ENCODE measurements around the gene CAPN15. TPM values are rescaled to one million over a fixed set of nuclear protein-coding genes. Genes with fewer than 3 reads are reported as not detected.

CAPN15 gene
- total RNA-seq, 1 donor from 2014 or later: 60.3 TPM

DNA sequence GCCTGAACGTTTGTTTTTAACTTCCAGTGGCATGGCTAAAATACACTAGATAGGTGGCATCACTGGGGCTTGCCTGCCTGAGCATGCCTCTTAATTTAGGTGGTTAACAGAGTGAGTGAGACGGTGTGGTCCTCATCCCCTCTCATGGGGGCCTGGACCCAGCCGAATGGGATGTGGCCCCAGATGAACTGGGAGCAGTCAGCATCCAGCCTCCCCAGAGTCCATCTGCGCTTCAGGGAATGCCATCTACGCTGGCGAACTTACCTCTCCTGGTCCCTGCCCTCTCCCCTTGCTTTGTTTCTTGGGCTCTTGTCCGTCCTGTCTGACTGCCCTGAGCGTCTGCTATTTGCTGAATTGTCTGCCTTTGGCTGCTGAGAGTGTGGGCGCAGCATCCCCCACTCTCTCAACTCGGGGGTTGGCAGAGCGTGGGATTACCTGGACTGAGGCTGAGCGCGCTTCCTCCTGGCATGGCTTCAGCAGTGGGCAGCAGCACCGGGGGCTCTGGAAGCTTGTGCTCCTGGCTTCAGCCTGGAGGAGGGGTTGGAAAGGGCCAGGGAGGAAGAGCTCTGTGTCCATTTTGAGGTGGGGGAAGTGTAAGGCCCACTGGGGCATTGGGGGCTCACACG, 64.5 kb downstream of the CAPN15 start:
- H3K36me3 Mint-ChIP-seq (ENCODE audit: low read depth): peaks cover 11% of the 10 kb centered on the region
- H3K27ac Mint-ChIP-seq (ENCODE audit: unreplicated experiment): peak overlapping the region; percentile 8

DNA sequence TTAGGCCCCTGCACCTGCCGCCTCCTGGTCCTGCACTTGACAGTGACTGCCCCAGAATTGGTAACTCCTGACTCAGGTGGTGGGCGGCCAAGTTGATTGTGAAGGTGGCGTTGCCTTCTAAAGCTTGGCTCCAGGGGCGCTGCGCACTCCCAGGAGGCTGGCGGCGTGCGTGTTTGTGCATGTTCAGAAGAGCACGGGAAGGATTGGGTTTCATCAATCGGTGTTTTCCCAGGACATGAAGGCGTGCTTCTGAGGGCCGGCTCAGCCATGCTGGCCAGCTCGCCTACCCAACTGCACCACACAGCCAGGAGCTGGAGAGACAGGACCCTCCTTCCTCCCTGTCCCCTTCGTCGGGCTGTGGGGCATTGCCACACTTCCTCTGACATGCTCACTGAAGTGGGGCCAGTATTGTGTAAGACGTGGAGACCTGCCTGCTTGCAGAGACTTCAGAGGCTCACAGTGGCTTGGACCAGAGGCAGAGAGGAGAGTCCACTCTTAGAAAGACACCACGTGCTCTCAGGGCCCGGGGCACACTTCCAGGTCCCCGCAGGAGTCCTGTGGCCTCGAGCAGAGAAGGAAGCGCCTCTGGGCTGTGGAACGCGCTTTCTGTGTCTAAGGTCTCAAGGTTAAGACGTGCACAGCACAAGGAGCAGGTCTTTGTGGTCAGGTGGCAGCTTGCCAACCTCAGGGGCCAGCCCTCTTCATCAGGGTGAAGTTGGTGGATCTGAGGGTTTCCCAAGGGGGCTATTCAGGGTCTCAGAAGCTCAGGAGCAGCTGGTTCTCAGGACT, 65.2 kb downstream of the CAPN15 start:
- H3K4me1 Mint-ChIP-seq: peaks cover 23% of the 10 kb centered on the region
- no peak for DNase-seq (ENCODE audit: low read depth, low spot score)
- H3K4me3 Mint-ChIP-seq: peak overlapping the region; percentile 94
- peak overlapping the region; percentile 12 for H3K27ac Mint-ChIP-seq (ENCODE audit: unreplicated experiment)
- peaks cover 18% of the 10 kb centered on the region for H3K27me3 Mint-ChIP-seq (ENCODE audit: low read depth)
- peaks cover 13% of the 10 kb centered on the region for H3K36me3 Mint-ChIP-seq (ENCODE audit: low read depth)
- TF ChIP-seq, protein P1, sequence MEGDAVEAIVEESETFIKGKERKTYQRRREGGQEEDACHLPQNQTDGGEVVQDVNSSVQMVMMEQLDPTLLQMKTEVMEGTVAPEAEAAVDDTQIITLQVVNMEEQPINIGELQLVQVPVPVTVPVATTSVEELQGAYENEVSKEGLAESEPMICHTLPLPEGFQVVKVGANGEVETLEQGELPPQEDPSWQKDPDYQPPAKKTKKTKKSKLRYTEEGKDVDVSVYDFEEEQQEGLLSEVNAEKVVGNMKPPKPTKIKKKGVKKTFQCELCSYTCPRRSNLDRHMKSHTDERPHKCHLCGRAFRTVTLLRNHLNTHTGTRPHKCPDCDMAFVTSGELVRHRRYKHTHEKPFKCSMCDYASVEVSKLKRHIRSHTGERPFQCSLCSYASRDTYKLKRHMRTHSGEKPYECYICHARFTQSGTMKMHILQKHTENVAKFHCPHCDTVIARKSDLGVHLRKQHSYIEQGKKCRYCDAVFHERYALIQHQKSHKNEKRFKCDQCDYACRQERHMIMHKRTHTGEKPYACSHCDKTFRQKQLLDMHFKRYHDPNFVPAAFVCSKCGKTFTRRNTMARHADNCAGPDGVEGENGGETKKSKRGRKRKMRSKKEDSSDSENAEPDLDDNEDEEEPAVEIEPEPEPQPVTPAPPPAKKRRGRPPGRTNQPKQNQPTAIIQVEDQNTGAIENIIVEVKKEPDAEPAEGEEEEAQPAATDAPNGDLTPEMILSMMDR (conservative IDR thresholded peaks at IDR 0.05): no peak
- no peaks in the 10 kb centered on the region for H3K9me3 Mint-ChIP-seq

More for the DNA sequence above, 64.5 kb downstream of the CAPN15 start:
- TF ChIP-seq, protein P1 (conservative IDR thresholded peaks at IDR 0.05): no peak
- DNase-seq (ENCODE audit: low read depth, low spot score): no peak
- H3K4me3 Mint-ChIP-seq: peak overlapping the region; percentile 94
- H3K27me3 Mint-ChIP-seq (ENCODE audit: low read depth): peaks cover 20% of the 10 kb centered on the region
- H3K9me3 Mint-ChIP-seq: no peaks in the 10 kb centered on the region
- peaks cover 26% of the 10 kb centered on the region for H3K4me1 Mint-ChIP-seq

DNA sequence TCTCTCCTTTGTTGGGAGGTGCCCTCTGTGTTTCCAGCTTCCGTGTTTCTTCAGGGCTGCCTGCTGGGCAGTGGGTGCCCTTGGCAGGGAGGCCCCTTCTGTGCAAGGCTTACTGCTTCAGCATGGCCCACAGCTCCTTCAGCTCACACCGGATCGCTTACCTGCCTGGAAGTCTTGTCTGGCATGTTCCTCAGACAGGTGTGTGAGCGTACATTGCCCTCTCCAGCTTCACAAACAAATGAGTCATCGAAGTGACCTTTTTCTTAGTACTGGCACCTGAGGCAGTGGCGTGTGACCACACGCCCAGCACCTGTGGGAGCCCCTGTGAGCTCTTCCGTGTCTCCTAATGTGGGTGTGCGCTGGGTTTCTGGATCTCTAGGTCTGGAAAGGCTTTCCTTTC, 65.9 kb downstream of the CAPN15 start:
- Mint-ChIP-seq H3K4me1 (peaks cover 21% of the 10 kb centered on the region), H3K36me3 (ENCODE audit: low read depth) (peaks cover 13% of the 10 kb centered on the region), H3K4me3 (peak overlapping the region; percentile 70), H3K9me3 (no peaks in the 10 kb centered on the region), H3K27me3 (ENCODE audit: low read depth) (peaks cover 18% of the 10 kb centered on the region), H3K27ac (ENCODE audit: unreplicated experiment) (no peak overlapping the region)
- TF ChIP-seq, protein P1 (conservative IDR thresholded peaks at IDR 0.05): no peak
- no peak for DNase-seq (ENCODE audit: low read depth, low spot score)

DNA sequence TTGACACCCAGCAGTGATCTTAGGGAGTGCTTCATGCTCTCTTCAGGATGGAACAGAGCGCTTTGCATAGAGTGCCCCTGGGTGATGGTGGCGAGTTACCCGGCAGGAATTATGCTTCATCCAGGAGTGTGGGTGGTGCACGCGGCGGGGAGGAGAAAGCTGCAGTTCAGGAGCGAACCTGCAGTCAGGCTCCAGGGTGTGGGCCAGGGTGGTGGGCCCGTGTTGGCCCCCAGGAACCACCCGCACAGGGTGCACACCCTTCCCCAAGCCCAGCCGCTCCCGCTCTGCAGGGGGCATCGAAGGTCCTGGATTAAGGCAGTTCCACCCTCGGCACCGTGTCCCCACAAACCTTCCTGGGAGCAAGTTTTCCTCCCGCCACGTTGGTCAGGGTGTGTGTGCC, 66.3 kb downstream of the CAPN15 start:
- Mint-ChIP-seq H3K27ac (ENCODE audit: unreplicated experiment) (no peak overlapping the region), H3K4me1 (peaks cover 17% of the 10 kb centered on the region), H3K27me3 (ENCODE audit: low read depth) (peaks cover 14% of the 10 kb centered on the region), H3K36me3 (ENCODE audit: low read depth) (peaks cover 13% of the 10 kb centered on the region), H3K9me3 (no peaks in the 10 kb centered on the region), H3K4me3 (peak overlapping the region; percentile 70)
- DNase-seq (ENCODE audit: low read depth, low spot score): no peak
- TF ChIP-seq, protein P1 (conservative IDR thresholded peaks at IDR 0.05): no peak

DNA sequence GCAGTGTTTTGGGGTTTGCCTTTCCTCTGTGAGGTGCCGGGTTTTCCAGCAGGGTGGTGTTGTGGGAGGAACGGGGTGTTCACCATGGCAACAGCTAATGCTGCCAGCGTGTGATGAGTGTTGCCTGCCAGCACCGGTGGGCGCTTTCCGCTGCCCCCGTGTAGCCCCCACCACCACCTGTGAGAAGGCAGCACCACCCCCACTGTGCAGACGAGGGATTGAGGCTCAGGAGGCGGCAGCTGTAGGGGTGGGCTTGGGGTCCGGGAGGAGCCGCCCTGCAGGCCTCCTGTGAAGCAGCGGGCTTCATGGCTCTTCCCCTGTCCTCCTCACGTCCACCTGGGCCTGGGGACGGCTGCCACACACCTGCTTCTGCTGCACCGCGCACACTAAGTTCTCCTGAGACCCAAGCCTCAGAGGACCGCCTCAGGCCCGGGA, 67.6 kb downstream of the CAPN15 start:
- no peak for DNase-seq (ENCODE audit: low read depth, low spot score)
- no peak overlapping the region for H3K27ac Mint-ChIP-seq (ENCODE audit: unreplicated experiment)
- no peaks in the 10 kb centered on the region for H3K9me3 Mint-ChIP-seq
- H3K27me3 Mint-ChIP-seq (ENCODE audit: low read depth): peaks cover 8% of the 10 kb centered on the region
- no peak overlapping the region for H3K4me3 Mint-ChIP-seq
- peaks cover 10% of the 10 kb centered on the region for H3K36me3 Mint-ChIP-seq (ENCODE audit: low read depth)
- TF ChIP-seq, protein P1 (conservative IDR thresholded peaks at IDR 0.05): no peak
- H3K4me1 Mint-ChIP-seq: peaks cover 13% of the 10 kb centered on the region

All from neural crest cell (in vitro differentiated cells).